H1 (cell line): ENCODE results near the gene BTG3.

Experiments used
- CBX8 ChIP-seq: fragments of 300-800, 300-1000 bp; sonication (generic); IDR thresholded peaks from 2 replicates; pipeline ENCODE4 v1.7.1; 2016; ENCODE audit warnings: low read depth, low read length, borderline replicate concordance
- EP300 ChIP-seq, 2 experiments: IDR thresholded peaks; 1 replicate in 1 of 2; 2 replicates in 1 of 2; pipeline ENCODE4 v1.6.1; 2011 to 2012; ENCODE audit warnings: low read depth in 2 of 2, low read length in 2 of 2, mild to moderate bottlenecking in 2 of 2, borderline replicate concordance in 1 of 2, inconsistent platforms in 1 of 2, moderate library complexity in 1 of 2
- EZH2 ChIP-seq: fragments of 200-600 bp; sonication (generic); IDR thresholded peaks from 2 replicates; pipeline ENCODE4 v1.7.1; 2012; ENCODE audit warnings: low read depth, mild to moderate bottlenecking, moderate library complexity, low read length, inconsistent platforms; ENCODE audit not compliant: severe bottlenecking
- FOSL1 ChIP-seq: IDR thresholded peaks from 2 replicates; pipeline ENCODE4 v1.6.1; 2011; ENCODE audit warnings: mild to moderate bottlenecking, low read depth, low read length, moderate library complexity; ENCODE audit not compliant: insufficient read depth
- JUND ChIP-seq: IDR thresholded peaks from 2 replicates; pipeline ENCODE4 v1.6.1; 2011; ENCODE audit warnings: mild to moderate bottlenecking, improper control_type of control experiment, low read length
- KDM5A ChIP-seq: fragments of 200-600 bp; IDR thresholded peaks from 2 replicates; pipeline ENCODE4 v1.7.1; 2012; ENCODE audit warnings: mild to moderate bottlenecking, low read length, inconsistent platforms, mixed read lengths
- PHF8 ChIP-seq: fragments of 200-600 bp; sonication (generic); conservative IDR thresholded peaks from 2 replicates; pipeline ENCODE4 v1.7.1; 2012; ENCODE audit warnings: low read depth, mild to moderate bottlenecking, inconsistent platforms, low read length, moderate library complexity
- POLR2A ChIP-seq, 2 experiments: IDR thresholded peaks; 1 replicate in 1 of 2; 2 replicates in 1 of 2; pipeline ENCODE4 v1.6.1; 2011; ENCODE audit warnings: low read depth in 2 of 2, low read length in 2 of 2, mild to moderate bottlenecking in 2 of 2; ENCODE audit errors: control extremely low read depth in 1 of 2
- POLR2AphosphoS5 ChIP-seq: IDR thresholded peaks from 2 replicates; pipeline ENCODE4 v1.6.1; 2011; ENCODE audit warnings: low read depth, low read length
- SIN3A ChIP-seq, 2 experiments: IDR thresholded peaks in 1 of 2; conservative IDR thresholded peaks in 1 of 2; 2 replicates each; pipeline ENCODE4 v1.6.1; 2011 to 2012; ENCODE audit warnings: low read length in 2 of 2, improper control_type of control experiment in 1 of 2, low read depth in 1 of 2, mild to moderate bottlenecking in 1 of 2
- TAF1 ChIP-seq: IDR thresholded peaks from 2 replicates; pipeline ENCODE4 v1.6.1; 2011; ENCODE audit warnings: mild to moderate bottlenecking, low read depth, low read length
- TF ChIP-seq, protein P1 (sequence below): IDR thresholded peaks from 2 replicates; pipeline ENCODE4 v1.6.1; 2012; ENCODE audit warnings: inconsistent platforms
- TF ChIP-seq, protein P2 (sequence below), 3 experiments: IDR thresholded peaks; 1 replicate in 2 of 3; 2 replicates in 1 of 3; pipeline versions ENCODE4 v1.5.1 to v1.6.1; 2011; ENCODE audit warnings: low read length in 3 of 3, mild to moderate bottlenecking in 3 of 3, inconsistent platforms in 2 of 3, low read depth in 1 of 3, moderate library complexity in 1 of 3; ENCODE audit not compliant: insufficient read depth in 1 of 3; ENCODE audit errors: control extremely low read depth in 1 of 3

DNA sequence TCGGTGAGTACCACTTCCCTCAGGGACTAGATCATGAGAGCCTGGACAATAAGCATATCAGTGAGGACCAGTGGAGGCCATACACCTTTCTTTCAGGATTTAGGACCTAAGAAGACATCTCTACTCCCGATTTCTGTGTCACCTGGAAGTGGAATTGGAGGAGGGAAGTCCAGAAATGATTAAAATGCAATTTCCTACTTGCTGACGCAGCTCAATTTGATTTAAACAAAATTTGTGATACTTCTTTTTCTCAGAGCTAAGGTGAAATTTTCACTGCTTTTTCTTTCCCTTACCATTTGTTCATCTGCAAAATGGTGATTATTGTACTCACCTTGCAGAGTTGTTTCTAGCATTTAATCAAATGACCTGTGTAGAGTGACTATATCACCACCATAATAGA, 38.8 kb upstream of the BTG3 start:
- TF ChIP-seq, protein P1, sequence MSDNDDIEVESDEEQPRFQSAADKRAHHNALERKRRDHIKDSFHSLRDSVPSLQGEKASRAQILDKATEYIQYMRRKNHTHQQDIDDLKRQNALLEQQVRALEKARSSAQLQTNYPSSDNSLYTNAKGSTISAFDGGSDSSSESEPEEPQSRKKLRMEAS = no peak
- no peak for TF ChIP-seq EZH2
- TF ChIP-seq PHF8 = no peak
- no peak for TF ChIP-seq POLR2A (IDR thresholded peaks at IDR 0.05; ENCODE audit: control extremely low read depth in 1 of 2, low read depth in 2 of 2, low read length in 2 of 2)
- no peak for TF ChIP-seq CBX8
- no peak for TF ChIP-seq SIN3A (conservative IDR thresholded peaks at IDR 0.05 in 1 of 2, IDR thresholded peaks at IDR 0.05 in 1 of 2; ENCODE audit: low read depth in 1 of 2, low read length in 2 of 2)
- TF ChIP-seq POLR2AphosphoS5 = no peak
- no peak for TF ChIP-seq EP300 (IDR thresholded peaks at IDR 0.05; ENCODE audit: borderline replicate concordance in 1 of 2, low read depth in 2 of 2, low read length in 2 of 2)
- TF ChIP-seq JUND = no peak
- TF ChIP-seq KDM5A = no peak
- no peak for TF ChIP-seq FOSL1
- no peak for TF ChIP-seq TAF1
- TF ChIP-seq, protein P2, sequence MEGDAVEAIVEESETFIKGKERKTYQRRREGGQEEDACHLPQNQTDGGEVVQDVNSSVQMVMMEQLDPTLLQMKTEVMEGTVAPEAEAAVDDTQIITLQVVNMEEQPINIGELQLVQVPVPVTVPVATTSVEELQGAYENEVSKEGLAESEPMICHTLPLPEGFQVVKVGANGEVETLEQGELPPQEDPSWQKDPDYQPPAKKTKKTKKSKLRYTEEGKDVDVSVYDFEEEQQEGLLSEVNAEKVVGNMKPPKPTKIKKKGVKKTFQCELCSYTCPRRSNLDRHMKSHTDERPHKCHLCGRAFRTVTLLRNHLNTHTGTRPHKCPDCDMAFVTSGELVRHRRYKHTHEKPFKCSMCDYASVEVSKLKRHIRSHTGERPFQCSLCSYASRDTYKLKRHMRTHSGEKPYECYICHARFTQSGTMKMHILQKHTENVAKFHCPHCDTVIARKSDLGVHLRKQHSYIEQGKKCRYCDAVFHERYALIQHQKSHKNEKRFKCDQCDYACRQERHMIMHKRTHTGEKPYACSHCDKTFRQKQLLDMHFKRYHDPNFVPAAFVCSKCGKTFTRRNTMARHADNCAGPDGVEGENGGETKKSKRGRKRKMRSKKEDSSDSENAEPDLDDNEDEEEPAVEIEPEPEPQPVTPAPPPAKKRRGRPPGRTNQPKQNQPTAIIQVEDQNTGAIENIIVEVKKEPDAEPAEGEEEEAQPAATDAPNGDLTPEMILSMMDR (IDR thresholded peaks at IDR 0.05; ENCODE audit: control extremely low read depth in 1 of 3, insufficient read depth in 1 of 3, low read depth in 1 of 3, low read length in 3 of 3) = no peak
